SU-DHL-6 (cell line): ENCODE data around the gene SMURF1.

Experiments used
- EZH2phosphoT487 ChIP-seq: fragments of 200-600 bp; sonication (generic), shearing (Covaris generic); conservative IDR thresholded peaks from 2 replicates; pipeline ENCODE4 v1.6.1; 2018; ENCODE audit warnings: mild to moderate bottlenecking, antibody characterized with exemption, low read length, moderate library complexity, mixed read lengths
- TF ChIP-seq, protein P1 (sequence below): fragments of 200-600 bp; sonication (generic); IDR thresholded peaks from one replicate; pipeline ENCODE4 v1.5.1; 2017; ENCODE audit warnings: antibody characterized with exemption, mild to moderate bottlenecking, low read length, moderate library complexity; ENCODE audit not compliant: insufficient read depth, poor library complexity, severe bottlenecking

DNA sequence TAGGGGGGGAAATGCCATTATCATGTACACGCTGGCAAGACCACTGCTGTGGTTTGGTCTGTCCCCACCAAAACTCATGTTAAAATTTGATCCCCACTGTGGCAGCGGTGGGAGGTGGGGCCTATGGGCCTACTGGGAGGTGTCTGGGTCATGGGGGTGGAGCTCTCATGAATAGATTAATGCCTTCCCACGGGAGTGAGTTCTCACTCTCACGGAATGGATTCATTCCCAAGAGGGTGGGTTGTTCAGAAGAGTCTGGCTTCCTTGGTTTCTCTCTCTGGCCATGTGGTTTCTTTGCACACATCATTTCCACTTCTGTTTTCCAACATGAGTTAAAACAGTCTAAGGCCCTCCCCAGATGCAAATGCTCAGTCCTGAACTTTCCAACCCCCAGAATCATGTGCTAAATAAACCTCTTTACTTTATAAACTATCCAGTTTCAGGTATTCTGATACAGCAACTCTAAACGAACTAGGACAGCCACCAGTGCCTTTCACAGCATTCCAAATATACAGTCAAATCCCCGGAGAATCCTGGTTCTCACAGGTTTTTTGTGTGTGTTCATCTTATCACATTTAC, 44.3 kb downstream of the SMURF1 start:
- TF ChIP-seq, protein P1, sequence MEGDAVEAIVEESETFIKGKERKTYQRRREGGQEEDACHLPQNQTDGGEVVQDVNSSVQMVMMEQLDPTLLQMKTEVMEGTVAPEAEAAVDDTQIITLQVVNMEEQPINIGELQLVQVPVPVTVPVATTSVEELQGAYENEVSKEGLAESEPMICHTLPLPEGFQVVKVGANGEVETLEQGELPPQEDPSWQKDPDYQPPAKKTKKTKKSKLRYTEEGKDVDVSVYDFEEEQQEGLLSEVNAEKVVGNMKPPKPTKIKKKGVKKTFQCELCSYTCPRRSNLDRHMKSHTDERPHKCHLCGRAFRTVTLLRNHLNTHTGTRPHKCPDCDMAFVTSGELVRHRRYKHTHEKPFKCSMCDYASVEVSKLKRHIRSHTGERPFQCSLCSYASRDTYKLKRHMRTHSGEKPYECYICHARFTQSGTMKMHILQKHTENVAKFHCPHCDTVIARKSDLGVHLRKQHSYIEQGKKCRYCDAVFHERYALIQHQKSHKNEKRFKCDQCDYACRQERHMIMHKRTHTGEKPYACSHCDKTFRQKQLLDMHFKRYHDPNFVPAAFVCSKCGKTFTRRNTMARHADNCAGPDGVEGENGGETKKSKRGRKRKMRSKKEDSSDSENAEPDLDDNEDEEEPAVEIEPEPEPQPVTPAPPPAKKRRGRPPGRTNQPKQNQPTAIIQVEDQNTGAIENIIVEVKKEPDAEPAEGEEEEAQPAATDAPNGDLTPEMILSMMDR: no peak
- TF ChIP-seq EZH2phosphoT487: no peak
